ENCODE data around the gene SEC24C. TPM values are rescaled to one million over a fixed set of nuclear protein-coding genes. Genes with fewer than 3 reads are reported as not detected.
"Not testable (repeated sequence)": the region's sequence is repeated elsewhere in the genome, so short reads cannot be mapped to it uniquely, and the experiment has no call there.

SEC24C gene
- polyA plus RNA-seq, 3 donors from 2014 or later = 15.5 to 77.7 (median 21.3) TPM

DNA sequence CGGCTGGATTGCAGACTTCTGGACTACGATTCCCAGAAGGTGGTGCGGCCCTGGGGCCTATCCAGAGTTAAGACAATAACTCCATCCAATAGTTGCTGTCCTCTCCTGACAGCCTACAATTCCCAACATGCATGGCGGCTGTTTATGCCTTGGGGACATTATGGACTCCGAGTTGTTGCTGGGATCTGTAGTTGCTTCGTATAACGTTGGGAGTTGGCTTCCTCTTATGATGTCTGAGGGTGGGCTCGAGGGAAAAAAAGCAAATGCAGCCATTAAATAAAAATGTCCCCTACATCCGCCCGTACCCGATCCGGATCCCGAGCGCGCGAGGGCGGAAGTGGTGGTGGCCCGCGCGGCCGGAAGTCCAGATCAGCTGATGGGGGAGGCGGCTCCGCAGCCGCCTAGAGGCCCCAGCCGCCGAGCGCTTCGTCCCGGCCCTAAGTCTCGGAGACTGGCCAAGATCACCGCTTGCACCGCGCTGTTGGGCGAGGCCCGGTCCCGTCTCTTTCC, 41.1 kb downstream of the SEC24C start, which contains the start of gene ZSWIM8:
Gene ZSWIM8, plus strand, starts transcription at position 396 of the 510 bp plus-strand sequence. CDS start 273 bp downstream, outside the sequence.
- peak within 1 kb of the TSS; percentile 96 to 99 (median 98) for H3K4me3 Mint-ChIP-seq
- no peaks in the 10 kb centered on the region for H3K9me3 Mint-ChIP-seq
- peaks cover 0 to 6% (median 0%) of the 10 kb centered on the region in 3 donors for H3K36me3 Mint-ChIP-seq
- H3K27ac Mint-ChIP-seq = peak within 1 kb of the TSS; percentile 94 to 99 (median 97)
- peak; percentile 86 to 87 (median 87) for DNase-seq
- H3K27me3 Mint-ChIP-seq (ENCODE audit: low read depth in 3 of 3) = peaks cover 12 to 24% (median 16%) of the 10 kb centered on the region in 3 donors
- H3K4me1 Mint-ChIP-seq = peaks cover 58 to 61% of the 10 kb centered on the region in 2 donors

DNA sequence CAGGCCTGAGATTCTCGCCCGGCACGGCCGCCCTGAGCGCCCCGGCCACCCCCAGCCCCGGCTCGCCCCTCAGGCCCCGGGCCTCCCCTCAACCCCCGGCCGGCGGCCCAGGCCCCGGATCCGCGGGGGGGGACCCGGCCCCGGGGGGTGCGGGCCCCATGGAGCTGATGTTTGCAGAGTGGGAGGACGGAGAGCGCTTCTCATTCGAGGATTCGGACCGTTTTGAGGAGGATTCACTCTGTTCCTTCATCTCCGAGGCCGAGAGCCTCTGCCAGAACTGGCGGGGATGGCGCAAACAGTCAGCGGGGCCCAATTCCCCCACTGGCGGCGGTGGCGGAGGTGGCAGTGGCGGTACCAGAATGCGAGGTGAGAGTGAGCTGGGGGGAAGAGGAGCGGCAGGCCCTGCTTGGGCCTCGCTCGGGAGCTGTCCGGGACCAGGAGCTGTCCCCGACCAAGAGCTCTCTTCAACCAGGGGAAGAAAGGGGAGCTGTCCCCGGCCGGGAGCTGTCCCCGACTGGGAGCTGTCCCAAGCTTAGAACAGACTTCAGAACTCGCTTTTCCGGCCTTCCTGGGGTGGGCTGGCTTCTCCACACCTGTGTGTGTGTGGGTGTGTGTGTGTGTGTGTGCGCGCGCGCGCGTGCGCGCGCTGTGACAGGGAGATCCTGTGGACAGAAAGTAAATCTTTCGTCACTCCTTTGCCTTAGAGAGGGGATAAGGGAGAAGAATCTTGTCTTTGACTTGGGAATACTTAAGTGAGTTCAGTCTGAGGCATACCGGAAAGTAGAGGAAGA, 41.7 kb downstream of the SEC24C start:
- Mint-ChIP-seq H3K27ac (peak overlapping the region; percentile 94 to 99 (median 97)), H3K4me3 (peak overlapping the region; percentile 96 to 99 (median 98)), H3K9me3 (no peaks in the 10 kb centered on the region), H3K4me1 (peaks cover 54% of the 10 kb centered on the region in 2 donors), H3K36me3 (peaks cover 0 to 11% (median 0%) of the 10 kb centered on the region in 3 donors), H3K27me3 (ENCODE audit: low read depth in 3 of 3) (peaks cover 12 to 22% (median 13%) of the 10 kb centered on the region in 3 donors)
- peak in 2 of 3 donors; percentile 53 to 61 for DNase-seq

DNA sequence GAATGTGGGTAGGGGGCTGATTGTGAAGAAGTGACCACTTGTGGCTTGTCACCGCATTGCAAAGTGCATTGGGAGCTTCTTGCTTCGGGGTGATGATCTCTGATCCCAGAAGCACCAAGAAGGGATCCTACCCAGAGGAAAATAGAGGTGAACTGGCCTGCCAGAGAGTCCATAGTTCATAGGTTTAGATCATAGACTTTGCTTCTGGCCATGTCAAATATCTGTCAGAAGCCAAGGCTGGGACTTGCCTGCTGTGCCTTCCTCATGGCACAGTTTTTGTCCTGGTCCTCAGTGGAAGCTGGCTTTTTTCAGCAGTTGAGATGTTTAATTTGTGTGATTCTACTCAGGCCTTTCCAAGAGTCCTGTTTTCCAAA, 42.3 kb downstream of the SEC24C start:
- Mint-ChIP-seq H3K4me3 (peak overlapping the region; percentile 87 to 98 (median 94)), H3K9me3 (no peaks in the 10 kb centered on the region), H3K27me3 (ENCODE audit: low read depth in 3 of 3) (peaks cover 11 to 22% (median 12%) of the 10 kb centered on the region in 3 donors), H3K4me1 (peaks cover 48 to 52% of the 10 kb centered on the region in 2 donors), H3K36me3 (peaks cover 0 to 15% (median 0%) of the 10 kb centered on the region in 3 donors), H3K27ac (peak overlapping the region; percentile 90 to 98 (median 92))
- no peak for DNase-seq

DNA sequence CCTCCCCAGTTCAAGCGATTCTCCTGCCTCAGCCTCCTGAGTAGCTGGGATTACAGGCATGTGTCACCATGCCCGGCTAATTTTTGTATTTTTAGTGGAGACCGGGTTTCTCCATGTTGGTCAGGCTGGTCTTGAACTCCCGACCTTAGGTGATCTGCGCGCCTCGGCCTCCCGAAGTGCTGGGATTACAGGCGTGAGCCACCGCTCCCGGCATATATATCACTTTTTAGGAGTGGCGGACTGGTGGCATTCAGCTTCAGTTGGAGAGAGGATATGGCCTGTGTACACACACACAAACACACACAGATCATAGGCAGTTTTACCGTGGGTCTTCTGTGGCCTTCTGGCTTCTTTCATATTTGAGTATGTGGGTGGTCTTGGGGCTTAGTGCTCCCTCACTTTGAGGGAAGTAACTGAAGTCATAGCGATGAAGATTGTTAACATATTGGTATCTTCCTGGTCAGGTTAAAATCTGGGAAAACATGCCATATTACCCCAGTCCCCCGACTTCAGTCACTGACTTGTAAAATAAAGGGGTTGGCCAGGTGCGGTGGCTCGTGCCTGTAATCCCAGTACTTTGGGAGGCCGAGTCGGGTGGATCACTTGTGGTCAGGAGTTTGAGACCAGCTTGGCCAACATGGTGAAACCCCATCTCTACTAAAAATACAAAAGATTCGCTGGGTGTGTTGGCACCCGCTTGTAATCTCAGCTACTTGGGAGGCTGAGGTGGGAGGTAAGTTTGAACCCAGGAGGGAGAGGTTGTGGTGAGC, 43.0 kb downstream of the SEC24C start:
- Mint-ChIP-seq H3K27me3 (ENCODE audit: low read depth in 3 of 3) (peaks cover 10 to 19% (median 11%) of the 10 kb centered on the region in 3 donors), H3K27ac (peak overlapping the region in 5 of 6 donors; percentile 46 to 80 (median 67)), H3K4me3 (peak overlapping the region; percentile 12 to 94 (median 69)), H3K4me1 (peaks cover 41 to 46% of the 10 kb centered on the region in 2 donors), H3K36me3 (peaks cover 0 to 15% (median 0%) of the 10 kb centered on the region in 3 donors)
- not testable (repeated sequence) for H3K9me3 Mint-ChIP-seq, DNase-seq

DNA sequence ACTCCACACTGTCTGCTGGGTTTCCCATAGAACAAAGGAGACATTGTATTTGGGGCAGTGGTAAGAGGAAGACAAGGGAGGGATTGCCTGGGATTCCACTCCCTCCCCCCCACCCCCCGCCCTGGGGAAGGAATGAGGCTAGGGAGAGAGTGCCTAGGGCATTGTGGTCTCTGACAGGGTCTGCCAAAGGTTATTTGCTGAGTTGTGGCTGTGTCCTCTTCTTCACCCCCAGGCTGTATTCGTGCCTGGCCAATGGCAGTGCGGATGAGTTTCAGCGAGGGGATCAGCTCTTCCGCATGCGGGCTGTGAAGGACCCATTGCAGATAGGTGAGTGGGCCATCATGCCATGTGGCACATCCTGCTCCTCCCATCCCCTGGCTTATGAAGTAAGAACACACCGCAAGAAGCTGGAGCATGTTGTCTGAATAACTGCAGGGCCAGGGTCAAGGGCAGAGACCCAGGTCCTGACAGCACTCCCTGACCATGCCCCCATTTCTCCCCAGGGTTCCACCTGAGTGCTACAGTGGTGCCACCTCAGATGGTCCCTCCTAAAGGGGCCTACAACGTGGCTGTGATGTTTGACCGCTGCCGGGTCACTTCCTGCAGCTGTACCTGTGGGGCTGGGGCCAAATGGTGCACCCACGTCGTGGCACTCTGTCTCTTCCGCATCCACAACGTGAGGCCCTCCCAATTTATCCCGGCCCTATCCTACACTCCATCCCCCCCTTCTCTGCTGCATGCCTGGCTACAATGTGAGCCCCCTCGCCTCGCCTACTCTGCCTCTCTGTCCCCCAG, 44.9 kb downstream of the SEC24C start:
- Mint-ChIP-seq H3K4me3 (peak overlapping the region in 1 of 5 donors; percentile 42), H3K4me1 (peaks cover 27 to 34% of the 10 kb centered on the region in 2 donors), H3K9me3 (no peaks in the 10 kb centered on the region), H3K36me3 (peaks cover 5 to 22% (median 10%) of the 10 kb centered on the region in 3 donors), H3K27me3 (ENCODE audit: low read depth in 3 of 3) (peaks cover 9 to 19% (median 11%) of the 10 kb centered on the region in 3 donors), H3K27ac (no peak overlapping the region)
- no peak for DNase-seq

DNA sequence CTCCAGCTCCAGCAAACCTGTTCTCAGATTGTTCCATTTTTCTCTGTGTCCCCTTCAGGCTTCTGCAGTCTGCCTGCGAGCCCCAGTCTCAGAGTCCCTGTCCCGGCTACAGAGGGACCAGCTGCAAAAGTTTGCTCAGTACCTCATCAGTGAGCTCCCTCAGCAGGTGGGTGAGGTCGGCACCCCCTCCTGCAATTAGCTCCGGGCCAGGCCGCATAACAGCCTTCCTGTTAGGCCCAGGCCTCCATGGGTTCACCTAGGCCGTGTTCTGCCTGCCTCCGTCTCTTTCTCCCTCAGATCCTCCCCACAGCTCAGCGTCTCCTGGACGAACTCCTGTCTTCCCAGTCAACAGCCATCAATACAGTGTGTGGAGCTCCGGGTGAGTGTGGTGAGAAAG, 45.5 kb downstream of the SEC24C start:
- H3K9me3 Mint-ChIP-seq = no peaks in the 10 kb centered on the region
- H3K4me1 Mint-ChIP-seq = peaks cover 25 to 33% of the 10 kb centered on the region in 2 donors
- H3K27ac Mint-ChIP-seq = no peak overlapping the region
- H3K36me3 Mint-ChIP-seq = peaks cover 5 to 27% (median 14%) of the 10 kb centered on the region in 3 donors
- peak overlapping the region in 1 of 5 donors; percentile 42 for H3K4me3 Mint-ChIP-seq
- peaks cover 9 to 19% (median 11%) of the 10 kb centered on the region in 3 donors for H3K27me3 Mint-ChIP-seq (ENCODE audit: low read depth in 3 of 3)
- no peak for DNase-seq

DNA sequence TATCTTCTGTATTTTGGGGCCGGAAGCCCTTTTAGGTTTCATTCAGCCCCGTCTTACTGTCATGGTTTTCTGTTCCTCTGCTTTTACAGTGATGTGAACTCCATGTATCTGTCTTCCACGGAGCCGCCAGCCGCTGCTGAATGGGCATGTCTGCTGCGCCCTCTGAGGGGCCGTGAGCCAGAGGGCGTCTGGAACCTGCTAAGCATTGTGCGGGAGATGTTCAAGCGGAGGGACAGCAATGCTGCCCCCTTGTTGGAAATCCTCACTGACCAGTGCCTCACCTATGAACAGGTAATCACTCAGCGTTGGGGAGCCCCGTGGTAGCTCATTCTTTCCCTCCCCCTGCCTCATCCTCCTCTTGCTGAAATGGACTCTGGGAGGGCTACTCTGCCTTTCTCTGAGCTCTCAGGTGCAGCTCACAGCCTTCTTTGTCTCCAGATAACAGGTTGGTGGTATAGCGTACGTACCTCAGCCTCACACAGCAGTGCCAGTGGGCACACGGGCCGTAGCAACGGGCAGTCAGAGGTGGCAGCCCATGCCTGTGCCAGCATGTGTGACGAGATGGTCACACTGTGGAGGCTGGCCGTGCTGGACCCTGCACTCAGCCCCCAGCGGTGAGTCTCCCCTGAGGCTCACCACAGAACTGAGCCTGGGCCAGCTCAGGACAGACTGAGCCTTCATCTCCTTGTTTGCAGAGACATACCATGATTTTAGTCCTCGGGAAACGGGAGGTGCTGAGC, 46.9 kb downstream of the SEC24C start:
- Mint-ChIP-seq H3K4me1 (peaks cover 15 to 23% of the 10 kb centered on the region in 2 donors), H3K27me3 (ENCODE audit: low read depth in 3 of 3) (peaks cover 2 to 8% (median 4%) of the 10 kb centered on the region in 3 donors), H3K27ac (peak overlapping the region in 1 of 6 donors; percentile 57), H3K9me3 (no peaks in the 10 kb centered on the region), H3K4me3 (no peak overlapping the region), H3K36me3 (peaks cover 5 to 34% (median 20%) of the 10 kb centered on the region in 3 donors)
- DNase-seq = no peak

DNA sequence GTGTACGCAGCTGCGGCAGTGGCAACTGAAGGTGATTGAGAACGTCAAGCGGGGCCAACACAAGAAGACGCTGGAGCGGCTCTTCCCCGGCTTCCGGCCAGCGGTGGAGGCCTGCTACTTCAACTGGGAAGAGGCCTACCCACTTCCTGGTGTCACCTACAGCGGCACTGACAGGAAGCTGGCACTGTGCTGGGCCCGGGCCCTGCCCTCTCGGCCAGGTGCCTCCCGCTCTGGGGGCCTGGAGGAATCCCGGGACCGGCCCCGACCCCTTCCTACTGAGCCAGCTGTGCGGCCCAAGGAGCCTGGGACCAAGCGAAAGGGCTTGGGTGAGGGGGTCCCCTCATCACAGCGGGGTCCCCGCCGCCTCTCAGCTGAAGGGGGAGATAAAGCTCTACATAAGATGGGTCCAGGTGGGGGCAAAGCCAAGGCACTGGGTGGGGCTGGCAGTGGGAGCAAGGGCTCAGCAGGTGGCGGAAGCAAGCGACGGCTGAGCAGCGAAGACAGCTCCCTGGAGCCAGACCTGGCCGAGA, 47.8 kb downstream of the SEC24C start:
- Mint-ChIP-seq H3K4me1 (peaks cover 6 to 16% of the 10 kb centered on the region in 2 donors), H3K9me3 (no peaks in the 10 kb centered on the region), H3K27ac (no peak overlapping the region), H3K4me3 (no peak overlapping the region), H3K36me3 (peaks cover 5 to 39% (median 20%) of the 10 kb centered on the region in 3 donors), H3K27me3 (ENCODE audit: low read depth in 3 of 3) (peaks cover 0 to 4% (median 0%) of the 10 kb centered on the region in 3 donors)
- DNase-seq = no peak

DNA sequence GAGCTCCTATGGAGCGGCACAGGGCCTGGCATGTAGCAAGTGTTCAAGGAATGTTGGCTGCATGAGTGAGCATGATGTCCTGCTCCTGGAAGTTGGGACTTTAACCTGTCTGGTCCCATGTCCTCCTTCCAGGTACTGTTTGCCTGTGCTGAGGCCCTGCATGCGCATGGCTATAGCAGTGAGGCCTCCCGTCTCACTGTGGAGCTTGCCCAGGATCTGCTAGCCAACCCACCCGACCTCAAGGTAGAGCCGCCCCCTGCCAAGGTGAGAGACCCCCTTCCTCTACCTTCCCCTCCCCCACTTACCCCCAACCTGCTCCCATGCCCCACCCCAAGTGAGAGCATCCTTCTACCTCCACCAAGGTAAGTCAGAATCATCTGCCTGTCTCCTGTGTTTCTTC, 49.3 kb downstream of the SEC24C start:
- no peak for DNase-seq
- H3K9me3 Mint-ChIP-seq = no peaks in the 10 kb centered on the region
- H3K4me3 Mint-ChIP-seq = no peak overlapping the region
- peaks cover 0 to 5% of the 10 kb centered on the region in 2 donors for H3K4me1 Mint-ChIP-seq
- H3K27me3 Mint-ChIP-seq (ENCODE audit: low read depth in 3 of 3) = peaks cover 0 to 4% (median 2%) of the 10 kb centered on the region in 3 donors
- H3K36me3 Mint-ChIP-seq = peaks cover 5 to 48% (median 29%) of the 10 kb centered on the region in 3 donors
- peak overlapping the region in 2 of 6 donors; percentile 53 to 67 for H3K27ac Mint-ChIP-seq

DNA sequence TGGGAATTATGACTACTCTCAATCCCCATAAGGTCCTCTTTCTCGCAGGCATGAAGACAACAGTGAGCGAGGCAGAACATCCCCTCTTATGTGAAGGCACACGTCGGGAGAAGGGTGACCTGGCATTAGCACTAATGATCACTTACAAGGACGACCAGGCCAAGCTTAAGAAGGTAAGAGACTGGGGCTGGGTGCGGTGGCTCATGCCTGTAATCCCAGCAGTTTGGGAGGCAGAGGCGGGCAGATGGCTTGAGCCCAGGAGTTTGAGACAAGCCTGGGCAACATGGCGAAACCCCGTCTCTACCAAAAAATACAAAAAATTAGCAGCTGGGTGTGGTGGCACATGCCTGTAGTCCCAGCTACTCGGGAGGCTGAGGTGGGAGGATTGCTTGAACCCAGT, 51.3 kb downstream of the SEC24C start:
- not testable (repeated sequence) for DNase-seq; H3K4me1 Mint-ChIP-seq; H3K4me3 Mint-ChIP-seq; H3K9me3 Mint-ChIP-seq; H3K27me3 Mint-ChIP-seq (ENCODE audit: low read depth in 3 of 3)
- peaks cover 5 to 41% (median 29%) of the 10 kb centered on the region in 3 donors for H3K36me3 Mint-ChIP-seq
- peak overlapping the region in 2 of 6 donors; percentile 24 to 32 for H3K27ac Mint-ChIP-seq

DNA sequence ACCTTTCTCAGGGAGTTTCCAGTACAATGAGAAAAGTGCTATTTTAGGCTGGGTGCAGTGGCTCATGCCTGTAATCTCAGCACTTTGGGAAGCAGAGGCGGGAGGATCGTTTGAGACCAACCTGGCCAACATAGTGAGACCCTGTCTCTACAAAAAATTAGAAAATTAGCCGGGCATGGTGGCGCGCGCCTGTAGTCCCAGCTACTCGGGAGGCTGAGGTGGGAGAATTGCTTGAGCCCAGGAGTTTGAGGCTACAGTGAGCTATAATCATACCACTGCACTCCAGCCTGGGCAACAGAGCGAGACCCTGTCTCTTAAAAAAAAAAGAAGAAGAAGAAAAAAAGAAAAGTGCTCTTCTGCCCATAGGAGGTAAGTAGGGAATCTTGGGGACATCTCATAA, 51.9 kb downstream of the SEC24C start:
- not testable (repeated sequence) for H3K4me1 Mint-ChIP-seq; H3K4me3 Mint-ChIP-seq; DNase-seq; H3K27me3 Mint-ChIP-seq (ENCODE audit: low read depth in 3 of 3); H3K9me3 Mint-ChIP-seq
- Mint-ChIP-seq H3K36me3 (peaks cover 5 to 38% (median 29%) of the 10 kb centered on the region in 3 donors), H3K27ac (peak overlapping the region in 2 of 6 donors; percentile 17 to 27)

DNA sequence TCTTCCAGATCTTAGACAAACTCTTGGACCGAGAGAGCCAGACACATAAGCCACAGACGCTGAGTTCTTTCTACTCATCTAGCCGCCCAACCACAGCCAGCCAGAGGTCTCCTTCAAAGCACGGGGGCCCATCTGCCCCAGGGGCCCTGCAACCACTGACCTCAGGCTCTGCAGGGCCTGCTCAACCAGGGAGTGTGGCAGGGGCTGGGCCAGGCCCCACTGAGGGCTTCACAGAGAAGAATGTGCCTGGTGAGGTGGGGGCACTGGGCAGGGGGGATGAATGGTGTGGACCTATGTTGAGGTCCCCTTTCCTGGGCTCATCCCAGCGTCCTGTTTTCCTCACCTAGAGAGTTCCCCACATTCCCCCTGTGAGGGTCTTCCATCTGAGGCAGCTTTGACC, 52.6 kb downstream of the SEC24C start:
- Mint-ChIP-seq H3K36me3 (peaks cover 5 to 37% (median 29%) of the 10 kb centered on the region in 3 donors), H3K4me1 (no peaks in the 10 kb centered on the region), H3K27me3 (ENCODE audit: low read depth in 3 of 3) (peaks cover 3 to 7% (median 4%) of the 10 kb centered on the region in 3 donors), H3K9me3 (no peaks in the 10 kb centered on the region), H3K4me3 (no peak overlapping the region), H3K27ac (peak overlapping the region in 2 of 6 donors; percentile 27 to 55)
- no peak for DNase-seq
